HK-2 (cell line): ENCODE results near the gene LDLRAD4.

ENCODE experiments used
- DNase-seq: peaks from one replicate; pipeline ENCODE4 v3.0.0-alpha.2; 2018; ENCODE audit not compliant: unreplicated experiment

The LDLRAD4 gene

DNA sequence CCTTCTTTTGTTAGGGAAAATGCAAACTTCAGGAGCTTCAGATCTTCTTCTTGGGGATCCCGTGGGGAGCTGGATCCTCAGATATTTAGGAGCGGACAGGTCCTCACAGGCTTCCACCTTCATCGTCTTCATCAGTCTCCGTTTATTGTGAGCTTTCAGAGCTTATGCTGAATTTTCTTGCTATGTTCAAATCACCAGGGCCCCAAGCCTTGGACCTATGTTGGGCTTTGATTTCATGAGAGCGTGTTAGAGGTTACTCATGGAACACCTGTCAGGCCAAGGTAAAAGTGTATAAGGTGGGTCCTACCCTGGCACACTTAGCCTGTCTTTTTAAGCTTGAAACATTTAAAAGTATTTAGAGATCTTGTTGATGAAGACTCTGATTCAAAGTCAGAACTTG is 294.9 kb downstream of the LDLRAD4 start:
- DNase-seq, result no peak

- no peak for DNase-seq
Observed at GRCh38 chr18:13514558-13514957, 296.0 kb downstream of the LDLRAD4 start.

- no peak for DNase-seq
Observed at GRCh38 chr18:13516855-13517254, 298.3 kb downstream of the LDLRAD4 start.

DNA sequence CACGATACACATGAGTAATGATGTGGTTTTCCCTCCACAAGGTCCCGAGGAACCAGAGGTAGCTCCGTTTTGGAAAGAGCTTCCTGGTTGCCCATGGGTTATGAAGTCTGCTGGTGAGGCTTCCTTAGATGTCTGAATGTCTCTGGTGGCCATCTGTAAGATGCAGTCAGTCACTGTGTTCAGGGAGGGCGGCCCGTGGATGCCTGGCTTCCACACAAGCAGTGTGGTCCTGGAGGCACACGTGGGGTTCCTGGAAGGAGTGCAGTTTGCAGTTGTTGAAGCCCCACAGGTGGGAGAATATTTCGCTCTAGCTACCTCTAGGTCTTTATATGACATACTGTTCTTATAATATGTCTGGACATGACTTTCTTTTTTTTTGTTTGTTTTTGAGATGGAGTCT is 298.8 kb downstream of the LDLRAD4 start:
- no peak for DNase-seq

DNA sequence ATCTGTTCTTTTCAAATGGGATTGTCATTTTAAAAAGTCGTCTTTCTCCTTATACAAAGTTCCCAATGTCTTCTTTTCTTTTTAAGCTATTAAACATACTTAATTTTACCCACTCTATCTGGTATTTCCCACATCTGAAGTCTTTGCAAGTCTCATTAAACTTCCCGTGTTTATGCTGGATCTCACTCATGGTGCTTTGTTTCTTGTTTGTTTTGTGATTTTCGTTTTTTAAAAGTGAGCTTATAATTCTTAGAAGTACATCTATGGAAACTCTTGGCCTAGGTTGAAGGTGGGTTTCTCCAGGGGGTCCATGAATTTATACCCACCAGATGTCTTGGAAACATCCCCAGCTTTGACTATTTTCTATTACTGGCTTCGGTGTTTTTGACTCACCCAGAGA is 299.8 kb downstream of the LDLRAD4 start:
- DNase-seq, result no peak

DNA sequence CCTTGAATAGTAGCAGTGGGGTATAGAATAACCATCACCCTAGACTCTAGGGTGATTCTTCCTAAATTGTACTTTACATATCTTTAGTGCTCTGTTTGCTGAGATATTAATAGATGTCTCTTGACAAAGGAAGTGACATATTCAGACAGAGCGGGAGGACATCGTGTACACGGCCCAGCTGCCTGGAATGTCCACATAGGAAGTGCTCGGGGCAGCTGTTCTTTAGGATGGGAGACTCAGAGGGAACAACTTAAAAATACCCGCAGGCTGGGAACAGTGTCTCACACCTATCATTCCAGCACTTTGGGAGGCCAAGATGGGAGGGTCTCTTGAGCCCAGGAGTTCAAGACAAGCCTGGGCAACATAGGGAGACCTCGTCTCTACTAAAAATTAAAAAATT is 301.7 kb downstream of the LDLRAD4 start:
- no peak for DNase-seq

- no peak for DNase-seq
Observed at GRCh38 chr18:13520741-13521140, 302.2 kb downstream of the LDLRAD4 start.

- DNase-seq, result no peak
Observed at GRCh38 chr18:13521418-13521817, 302.9 kb downstream of the LDLRAD4 start.

DNA sequence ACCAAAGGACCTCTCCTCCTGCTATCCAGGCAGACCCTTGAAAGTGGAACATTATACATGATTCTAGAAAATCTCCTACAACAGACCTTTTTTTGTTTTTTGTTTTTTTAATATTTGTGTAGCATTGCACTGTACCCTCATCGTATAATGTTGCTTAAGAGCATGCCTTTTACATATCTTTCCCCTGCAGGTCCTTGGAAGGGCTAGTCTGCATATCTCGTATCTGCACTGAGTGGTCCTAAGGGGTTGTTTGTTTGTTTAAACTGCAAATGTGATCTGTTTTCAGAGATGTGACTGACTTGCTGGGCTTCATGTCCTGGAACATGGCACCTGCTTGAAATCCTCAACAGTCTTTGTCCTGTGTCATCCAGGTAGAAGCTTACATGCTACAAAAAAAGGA is 303.7 kb downstream of the LDLRAD4 start:
- no peak for DNase-seq

DNA sequence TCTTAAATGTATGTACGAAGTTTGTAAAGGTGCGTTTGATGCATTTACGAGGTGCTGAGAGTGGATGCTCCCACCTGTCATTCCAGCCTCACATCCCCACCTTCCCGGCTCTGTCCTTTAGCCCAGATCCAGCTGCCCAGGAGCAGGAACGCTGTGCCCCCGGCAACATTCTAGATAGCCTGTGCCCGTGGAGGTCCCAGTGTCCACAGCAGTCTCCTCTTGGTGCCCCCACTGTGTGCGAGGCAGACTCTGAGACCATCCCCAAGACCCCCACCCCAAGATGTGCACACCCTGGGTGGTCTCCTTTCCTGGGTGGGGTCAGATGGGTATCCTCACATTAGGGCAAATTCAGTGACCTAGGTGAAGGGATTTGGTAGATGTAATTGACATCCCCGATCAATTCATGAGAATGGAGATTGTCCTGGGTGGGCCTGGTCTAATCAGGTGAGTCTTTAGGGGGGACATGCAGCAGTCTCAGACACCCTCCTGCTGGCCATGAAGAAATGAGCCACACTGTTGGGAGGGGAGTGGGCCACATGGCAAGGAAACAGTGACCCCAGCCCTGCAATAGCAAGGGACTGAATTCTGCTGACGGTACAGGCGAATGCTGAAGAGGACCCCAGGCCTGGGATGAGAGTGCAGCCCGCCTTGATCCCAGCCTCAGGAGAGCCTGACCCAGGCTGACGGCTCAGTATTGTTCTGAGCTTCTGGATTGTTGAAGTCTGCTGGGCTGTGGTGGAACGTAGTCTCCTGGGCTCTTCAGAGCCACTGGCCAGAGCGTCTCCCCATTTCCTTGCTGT is 304.5 kb downstream of the LDLRAD4 start:
- no peak for DNase-seq

DNA sequence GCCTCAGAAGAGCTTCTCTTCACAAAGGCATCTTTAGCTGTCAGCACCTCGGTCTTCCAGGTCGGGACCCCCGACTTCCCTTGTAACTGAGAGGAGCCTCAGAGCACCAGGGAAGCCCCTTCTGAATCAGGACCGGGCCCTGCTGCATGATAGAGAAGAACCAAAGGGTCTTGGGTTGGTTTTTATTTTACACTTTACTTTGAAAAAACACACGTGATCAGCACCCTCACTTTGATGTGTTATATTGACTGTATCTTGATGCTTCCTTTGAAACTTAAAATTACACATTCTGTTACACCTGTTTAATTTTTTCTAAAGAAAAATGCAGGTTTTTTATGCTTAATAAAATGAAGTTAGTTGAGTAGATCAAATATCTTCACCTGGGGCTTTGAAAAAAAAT is 305.5 kb downstream of the LDLRAD4 start:
- DNase-seq, result no peak

GRCh38 chr18:13524811-13525210 is 306.3 kb downstream of the LDLRAD4 start:
- no peak for DNase-seq

- DNase-seq, result no peak
Observed at GRCh38 chr18:13525381-13526029, 306.9 kb downstream of the LDLRAD4 start.

DNA sequence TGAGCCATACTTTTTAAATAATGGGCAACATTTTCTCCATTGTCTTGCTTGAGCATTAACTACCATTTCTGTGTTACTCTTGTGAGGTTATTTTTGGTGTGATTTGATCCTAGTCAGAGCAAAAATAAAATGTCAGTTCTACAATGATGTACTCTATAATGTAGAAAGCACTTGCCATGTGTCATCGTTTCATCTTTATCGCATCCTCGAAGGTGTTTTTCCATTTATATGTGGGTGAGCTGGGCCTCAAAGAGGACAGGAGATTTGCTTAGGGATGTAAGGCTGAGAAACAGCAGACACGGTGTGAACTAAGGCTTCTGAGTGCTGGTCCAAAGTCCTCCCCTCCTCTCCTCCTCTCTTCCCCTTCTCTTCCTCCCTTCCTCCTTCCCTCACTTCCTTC is 308.0 kb downstream of the LDLRAD4 start:
- no peak for DNase-seq

DNA sequence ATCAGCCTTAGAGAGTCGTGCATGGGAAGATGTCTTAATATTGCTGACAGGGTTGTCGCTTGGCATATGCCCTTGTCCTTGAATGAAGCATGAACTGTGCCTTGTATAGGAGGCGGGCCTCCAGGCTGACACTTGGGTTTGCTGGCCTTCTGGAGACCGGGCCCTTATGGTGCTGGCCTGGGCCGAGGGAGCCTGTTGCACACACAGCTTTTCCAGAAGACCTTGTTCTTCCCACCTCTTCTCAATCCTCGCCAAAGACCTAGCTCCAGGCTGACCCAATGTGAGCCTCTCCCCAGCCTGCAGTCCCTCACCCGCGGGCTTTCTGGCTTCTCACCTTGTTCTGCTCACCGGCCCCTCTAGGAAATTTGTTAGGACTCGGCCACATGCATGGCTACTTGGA is 308.7 kb downstream of the LDLRAD4 start:
- DNase-seq, result no peak

GRCh38 chr18:13527730-13528129 is 309.2 kb downstream of the LDLRAD4 start:
- DNase-seq, result no peak

DNA sequence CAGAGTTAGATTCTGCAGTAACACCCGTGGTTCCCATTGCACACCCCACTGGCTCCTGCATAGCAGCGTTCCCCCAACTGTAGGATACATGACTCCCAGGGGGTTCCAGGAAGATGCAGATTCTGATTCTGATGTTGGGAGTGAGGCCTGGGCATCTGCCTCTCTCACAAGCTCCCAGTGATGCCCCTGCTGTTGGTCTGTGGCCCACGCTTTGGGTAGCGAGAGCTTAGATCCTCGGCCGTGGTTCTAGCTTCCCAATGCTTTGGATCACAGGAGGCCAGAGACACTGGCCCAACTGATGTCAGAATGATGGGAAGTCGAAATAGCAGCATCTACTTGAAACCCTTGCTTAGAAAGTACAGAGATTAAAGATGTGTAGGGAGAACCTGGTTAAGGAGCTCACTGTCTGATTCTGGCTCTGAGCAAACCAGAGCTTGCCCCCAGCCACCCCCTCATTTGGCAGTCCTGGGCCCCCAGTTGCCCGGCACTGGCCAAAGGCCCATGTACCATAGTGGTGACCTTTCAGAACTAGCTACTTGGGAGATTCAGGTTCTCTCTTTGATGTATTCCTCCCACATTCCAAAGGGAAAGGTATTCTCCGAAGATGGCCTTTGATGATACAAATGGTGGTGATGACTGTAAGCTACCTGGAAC is 310.3 kb downstream of the LDLRAD4 start:
- no peak for DNase-seq

DNA sequence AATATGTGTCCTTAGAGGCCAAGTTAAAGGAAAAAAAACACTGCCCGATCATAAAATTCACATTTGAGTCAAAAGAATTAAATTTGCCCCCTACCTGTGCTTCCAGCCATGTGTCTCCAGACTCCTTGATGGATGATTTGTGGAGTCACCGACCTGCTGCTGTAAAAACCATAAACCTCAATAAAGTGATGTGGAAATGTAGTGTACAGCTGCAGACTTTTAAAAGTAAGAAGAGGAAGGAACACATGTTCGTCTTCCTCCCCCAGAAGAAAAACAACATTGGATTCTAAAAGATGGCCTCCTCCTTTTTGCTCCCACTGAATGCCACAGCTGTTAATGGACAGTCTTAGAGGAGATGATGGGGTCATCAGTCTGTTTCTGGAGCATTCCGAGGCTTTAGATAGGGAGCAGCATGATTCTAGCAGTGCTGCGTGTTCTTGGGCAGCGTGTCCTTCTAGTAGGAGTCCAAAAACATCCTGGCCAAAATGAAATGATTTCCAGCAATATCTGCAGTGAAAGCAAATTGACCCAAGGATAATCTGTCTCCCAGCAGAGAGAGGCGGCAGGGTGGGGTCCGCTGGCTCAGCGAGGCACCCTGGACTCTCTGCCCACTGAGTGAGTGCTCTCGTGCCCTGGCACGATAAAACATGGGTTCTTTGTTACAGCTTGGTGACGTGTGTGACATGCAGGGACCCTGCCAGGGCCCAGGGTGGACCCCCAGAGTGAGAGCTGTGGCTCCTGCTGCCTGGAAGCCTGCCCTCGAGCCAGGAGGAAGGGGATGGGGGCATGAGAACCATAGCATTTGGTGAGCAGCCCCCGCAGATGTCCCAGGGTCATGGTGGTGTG is 311.7 kb downstream of the LDLRAD4 start:
- no peak for DNase-seq

GRCh38 chr18:13530879-13531387 is 312.4 kb downstream of the LDLRAD4 start:
- DNase-seq, result peak; percentile 2

- DNase-seq, result no peak
Observed at GRCh38 chr18:13531681-13532325, 313.2 kb downstream of the LDLRAD4 start.

DNA sequence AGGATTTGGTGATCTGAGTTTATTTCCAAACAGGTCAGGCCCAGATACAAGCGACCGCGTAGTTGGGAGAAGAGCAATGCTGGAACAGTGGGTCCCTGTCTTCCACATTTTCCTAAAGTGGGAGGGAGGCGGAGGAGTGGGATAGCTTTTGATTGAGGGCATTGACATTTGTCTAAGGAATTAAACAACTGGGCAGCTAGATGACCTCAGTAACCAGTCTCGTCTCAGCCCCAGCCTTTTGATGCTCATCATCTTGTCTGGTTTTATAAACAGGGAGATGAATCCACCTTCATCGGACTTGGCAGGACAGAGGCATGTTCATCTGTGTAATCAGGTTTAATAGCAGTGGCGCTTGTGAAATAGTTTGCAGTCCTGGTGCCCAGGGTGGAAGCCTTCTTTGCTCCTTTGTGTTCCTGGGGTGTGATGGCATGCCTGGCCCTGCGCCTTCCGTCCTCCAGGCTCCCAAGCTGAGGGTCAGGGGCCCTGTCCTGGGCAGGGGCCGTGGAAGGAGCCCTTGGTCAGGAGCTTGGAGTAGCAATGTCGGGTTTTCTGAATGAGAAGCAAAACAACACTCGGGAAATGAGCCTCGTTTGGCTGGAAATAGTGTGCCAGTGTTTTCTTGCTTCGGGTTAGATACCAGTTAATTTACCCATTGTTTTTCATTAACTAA is 314.0 kb downstream of the LDLRAD4 start:
- DNase-seq, result no peak
